GM12878 (cell line): Measurements from ENCODE around the gene ENGASE. TPM values are rescaled to one million over a fixed set of nuclear protein-coding genes. Genes with fewer than 3 reads are reported as not detected.

ENCODE experiments used
- EP300 ChIP-seq, 2 experiments: fragments of 150-350 bp in 1 of 2; IDR thresholded peaks; 2 replicates each; pipeline ENCODE4 v1.6.1; 2011 to 2012; ENCODE audit warnings: low read depth in 2 of 2, low read length in 2 of 2, borderline replicate concordance in 1 of 2, improper control_type of control experiment in 1 of 2, inconsistent platforms in 1 of 2; ENCODE audit not compliant: control insufficient read depth in 1 of 2
- MTA2 ChIP-seq: fragments of 450-650 bp; IDR thresholded peaks from 2 replicates; pipeline ENCODE4 v1.6.1; 2016; ENCODE audit warnings: low read depth, mild to moderate bottlenecking, moderate library complexity
- NRF1 ChIP-seq: conservative IDR thresholded peaks from 2 replicates; pipeline ENCODE4 v1.6.1; 2011; ENCODE audit warnings: mild to moderate bottlenecking, low read depth, low read length, improper control_type of control experiment
- RELA ChIP-seq: fragments of 450-650 bp; IDR thresholded peaks from 2 replicates; pipeline ENCODE4 v1.8.0; 2014; ENCODE audit warnings: borderline replicate concordance; ENCODE audit not compliant: partially characterized antibody
- ZNF687 ChIP-seq: fragments of 450-650 bp; IDR thresholded peaks from 2 replicates; pipeline ENCODE4 v1.6.1; 2017; ENCODE audit warnings: mild to moderate bottlenecking, moderate library complexity
- polyA plus RNA-seq, 11 experiments: library from polyadenylated mRNA; depleted of rRNA in 4 of 11; unstranded in 6 of 11; stranded (reverse) in 5 of 11; fragments of >200 nt; fragmentation: Nextera tagmentation in 4 of 11; fragmentation: Illumina TruSeq in 1 of 11; extraction: Ambion mirVana in 4 of 11; extraction: Trizol in 1 of 11; gene quantifications; 1 replicate in 1 of 11; 2 replicates in 10 of 11; pipeline versions ENCODE4 v1.2.1 to v1.2.3, GENCODE V29; 2011 to 2016; ENCODE audit warnings: inconsistent platforms in 2 of 11, missing spikeins in 2 of 11, low read depth in 1 of 11
- total RNA-seq, 4 experiments: library from RNA; depleted of rRNA in 3 of 4; stranded (reverse); fragments of >200 nt in 3 of 4; fragmentation: Illumina TruSeq in 1 of 4; extraction: Trizol in 1 of 4; gene quantifications; 2 replicates each; pipeline versions ENCODE4 v1.2.1 to v1.2.3, GENCODE V29; 2013 to 2021
- TF ChIP-seq, protein P1 (sequence below): IDR thresholded peaks from 2 replicates; pipeline ENCODE4 v1.6.1; 2012; ENCODE audit warnings: improper control_type of control experiment, low read depth, low read length; ENCODE audit not compliant: insufficient replicate concordance

Gene ENGASE
- total and polyA plus RNA-seq, 10 of the 15 experiments (the other 5 are each of a cell fraction or from before 2014, with no cell fraction given): 0.18 to 28.9 (median 10.5) TPM

DNA sequence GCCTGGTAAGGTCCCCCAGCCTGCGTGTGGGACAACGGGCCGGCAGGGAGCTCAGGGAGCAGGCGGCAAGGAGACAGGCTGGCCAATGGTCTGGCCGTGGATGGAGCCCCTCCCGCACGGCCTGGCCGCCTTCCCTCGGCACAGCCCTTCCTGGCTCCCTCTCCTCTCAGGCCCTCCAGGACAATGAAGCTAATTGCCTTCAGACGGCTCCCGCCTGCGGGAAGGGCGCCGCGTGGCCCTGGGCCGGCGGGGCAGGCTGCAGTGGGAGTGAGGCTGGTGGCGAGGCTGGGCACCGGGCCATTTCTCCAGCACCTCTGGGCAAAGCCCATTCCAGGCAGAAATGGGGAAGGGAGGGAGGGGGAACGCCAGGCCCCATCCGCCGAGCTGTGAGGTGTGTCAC is 50.9 kb downstream of the ENGASE start (continued):
- TF ChIP-seq ZNF687 (no peak), EP300 (IDR thresholded peaks at IDR 0.05; ENCODE audit: borderline replicate concordance in 1 of 2, control insufficient read depth in 1 of 2, low read depth in 2 of 2, low read length in 2 of 2) (no peak), NRF1 (no peak), MTA2 (no peak), RELA (no peak)
- TF ChIP-seq, protein P1, sequence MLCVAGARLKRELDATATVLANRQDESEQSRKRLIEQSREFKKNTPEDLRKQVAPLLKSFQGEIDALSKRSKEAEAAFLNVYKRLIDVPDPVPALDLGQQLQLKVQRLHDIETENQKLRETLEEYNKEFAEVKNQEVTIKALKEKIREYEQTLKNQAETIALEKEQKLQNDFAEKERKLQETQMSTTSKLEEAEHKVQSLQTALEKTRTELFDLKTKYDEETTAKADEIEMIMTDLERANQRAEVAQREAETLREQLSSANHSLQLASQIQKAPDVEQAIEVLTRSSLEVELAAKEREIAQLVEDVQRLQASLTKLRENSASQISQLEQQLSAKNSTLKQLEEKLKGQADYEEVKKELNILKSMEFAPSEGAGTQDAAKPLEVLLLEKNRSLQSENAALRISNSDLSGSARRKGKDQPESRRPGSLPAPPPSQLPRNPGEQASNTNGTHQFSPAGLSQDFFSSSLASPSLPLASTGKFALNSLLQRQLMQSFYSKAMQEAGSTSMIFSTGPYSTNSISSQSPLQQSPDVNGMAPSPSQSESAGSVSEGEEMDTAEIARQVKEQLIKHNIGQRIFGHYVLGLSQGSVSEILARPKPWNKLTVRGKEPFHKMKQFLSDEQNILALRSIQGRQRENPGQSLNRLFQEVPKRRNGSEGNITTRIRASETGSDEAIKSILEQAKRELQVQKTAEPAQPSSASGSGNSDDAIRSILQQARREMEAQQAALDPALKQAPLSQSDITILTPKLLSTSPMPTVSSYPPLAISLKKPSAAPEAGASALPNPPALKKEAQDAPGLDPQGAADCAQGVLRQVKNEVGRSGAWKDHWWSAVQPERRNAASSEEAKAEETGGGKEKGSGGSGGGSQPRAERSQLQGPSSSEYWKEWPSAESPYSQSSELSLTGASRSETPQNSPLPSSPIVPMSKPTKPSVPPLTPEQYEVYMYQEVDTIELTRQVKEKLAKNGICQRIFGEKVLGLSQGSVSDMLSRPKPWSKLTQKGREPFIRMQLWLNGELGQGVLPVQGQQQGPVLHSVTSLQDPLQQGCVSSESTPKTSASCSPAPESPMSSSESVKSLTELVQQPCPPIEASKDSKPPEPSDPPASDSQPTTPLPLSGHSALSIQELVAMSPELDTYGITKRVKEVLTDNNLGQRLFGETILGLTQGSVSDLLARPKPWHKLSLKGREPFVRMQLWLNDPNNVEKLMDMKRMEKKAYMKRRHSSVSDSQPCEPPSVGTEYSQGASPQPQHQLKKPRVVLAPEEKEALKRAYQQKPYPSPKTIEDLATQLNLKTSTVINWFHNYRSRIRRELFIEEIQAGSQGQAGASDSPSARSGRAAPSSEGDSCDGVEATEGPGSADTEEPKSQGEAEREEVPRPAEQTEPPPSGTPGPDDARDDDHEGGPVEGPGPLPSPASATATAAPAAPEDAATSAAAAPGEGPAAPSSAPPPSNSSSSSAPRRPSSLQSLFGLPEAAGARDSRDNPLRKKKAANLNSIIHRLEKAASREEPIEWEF: no peak
